ENCODE measurements around the gene NTM. TPM values are rescaled to one million over a fixed set of nuclear protein-coding genes. Genes with fewer than 3 reads are reported as not detected.

Gene NTM
- total and polyA plus RNA-seq, 2 experiments from 2014 or later = 2.2 to 4.9 TPM

DNA sequence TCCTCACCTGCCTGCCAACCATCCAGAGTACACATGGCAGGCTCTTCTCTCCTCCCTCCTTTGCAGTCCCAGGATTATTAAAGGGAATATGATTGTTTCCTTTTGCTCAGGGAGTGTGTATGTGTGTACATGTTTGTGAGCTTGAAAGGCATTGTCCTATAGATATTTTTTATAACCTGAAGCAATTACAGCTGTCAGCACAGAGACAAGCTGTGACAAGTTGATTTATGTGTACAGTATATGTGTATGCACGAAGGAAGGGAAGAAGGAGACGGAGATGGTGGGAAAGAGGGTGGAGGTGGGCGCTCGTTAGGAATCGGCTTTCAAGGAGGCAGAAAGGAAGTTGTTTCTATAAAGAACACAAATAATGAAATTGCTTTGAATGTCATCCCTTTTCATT is 537.0 kb downstream of the NTM start:
- H3K79me2 ChIP-seq = no peaks in the 10 kb centered on the region
- H3K4me1 ChIP-seq (ENCODE audit: insufficient read depth) = no peaks in the 10 kb centered on the region

DNA sequence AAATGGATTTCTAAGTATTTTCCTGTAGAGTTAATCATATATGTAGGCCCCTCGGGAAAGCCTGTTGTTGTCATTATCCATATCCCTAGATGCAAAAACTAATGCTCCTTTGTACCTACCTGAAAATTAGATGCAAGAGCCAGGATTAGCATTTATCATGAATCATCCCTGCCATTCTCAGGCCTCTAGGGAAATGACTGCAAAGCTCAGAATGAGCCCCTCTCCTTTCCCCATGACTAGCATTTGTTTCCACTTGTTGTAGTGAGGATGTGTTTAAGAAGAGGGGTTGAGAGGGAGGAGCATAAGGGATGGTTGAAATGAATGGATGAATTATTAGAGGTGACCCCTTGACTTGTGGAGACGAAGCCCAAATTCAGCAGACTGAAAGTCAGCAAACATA is 537.9 kb downstream of the NTM start:
- no peaks in the 10 kb centered on the region for H3K36me3 ChIP-seq (replicated peaks; ENCODE audit: insufficient read depth, low read depth)
- H3K4me2 ChIP-seq = no peak overlapping the region
- H2AFZ ChIP-seq = no peak overlapping the region
- no peaks in the 10 kb centered on the region for H4K20me1 ChIP-seq (ENCODE audit: insufficient read depth, poor library complexity, severe bottlenecking)
- no peaks in the 10 kb centered on the region for H3K4me1 ChIP-seq (ENCODE audit: insufficient read depth)
- WGBS (ENCODE audit: low lambda C conversion rate, missing lambda C conversion rate) = 47% methylated on average over 2 of the region's 2 CpGs
- H3K9me2 ChIP-seq (replicated peaks; ENCODE audit: insufficient read depth) = no peaks in the 10 kb centered on the region
- no peaks in the 10 kb centered on the region for H3K9me3 ChIP-seq (ENCODE audit: low read depth)
- H3K79me2 ChIP-seq = no peaks in the 10 kb centered on the region
- no peak overlapping the region for H3K4me3 ChIP-seq
- DNase-seq (ENCODE audit: low spot score) = no peak
- peaks cover 70% of the 10 kb centered on the region for H3K27me3 ChIP-seq
- no peak overlapping the region for H3K27ac ChIP-seq
- TF ChIP-seq, protein P1, sequence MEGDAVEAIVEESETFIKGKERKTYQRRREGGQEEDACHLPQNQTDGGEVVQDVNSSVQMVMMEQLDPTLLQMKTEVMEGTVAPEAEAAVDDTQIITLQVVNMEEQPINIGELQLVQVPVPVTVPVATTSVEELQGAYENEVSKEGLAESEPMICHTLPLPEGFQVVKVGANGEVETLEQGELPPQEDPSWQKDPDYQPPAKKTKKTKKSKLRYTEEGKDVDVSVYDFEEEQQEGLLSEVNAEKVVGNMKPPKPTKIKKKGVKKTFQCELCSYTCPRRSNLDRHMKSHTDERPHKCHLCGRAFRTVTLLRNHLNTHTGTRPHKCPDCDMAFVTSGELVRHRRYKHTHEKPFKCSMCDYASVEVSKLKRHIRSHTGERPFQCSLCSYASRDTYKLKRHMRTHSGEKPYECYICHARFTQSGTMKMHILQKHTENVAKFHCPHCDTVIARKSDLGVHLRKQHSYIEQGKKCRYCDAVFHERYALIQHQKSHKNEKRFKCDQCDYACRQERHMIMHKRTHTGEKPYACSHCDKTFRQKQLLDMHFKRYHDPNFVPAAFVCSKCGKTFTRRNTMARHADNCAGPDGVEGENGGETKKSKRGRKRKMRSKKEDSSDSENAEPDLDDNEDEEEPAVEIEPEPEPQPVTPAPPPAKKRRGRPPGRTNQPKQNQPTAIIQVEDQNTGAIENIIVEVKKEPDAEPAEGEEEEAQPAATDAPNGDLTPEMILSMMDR (IDR thresholded peaks at IDR 0.05; ENCODE audit: poor library complexity) = no peak
- no peak for TF ChIP-seq EZH2phosphoT487 (IDR thresholded peaks at IDR 0.05; ENCODE audit: low read depth, severe bottlenecking, unreplicated experiment)
- no peak for TF ChIP-seq EZH2 (IDR thresholded peaks at IDR 0.05; ENCODE audit: borderline replicate concordance)

More for the DNA sequence above, 537.0 kb downstream of the NTM start:
- H3K27ac ChIP-seq = no peak overlapping the region
- no peak overlapping the region for H2AFZ ChIP-seq
- no peak for DNase-seq (ENCODE audit: low spot score)
- H3K27me3 ChIP-seq = peaks cover 61% of the 10 kb centered on the region
- H3K4me2 ChIP-seq = no peak overlapping the region
- no peaks in the 10 kb centered on the region for H3K9me3 ChIP-seq (ENCODE audit: low read depth)
- H3K36me3 ChIP-seq (replicated peaks; ENCODE audit: insufficient read depth, low read depth) = no peaks in the 10 kb centered on the region
- no peaks in the 10 kb centered on the region for H3K9me2 ChIP-seq (replicated peaks; ENCODE audit: insufficient read depth)
- H3K4me3 ChIP-seq = no peak overlapping the region
- 73% methylated on average over 5 of the region's 5 CpGs for WGBS (ENCODE audit: low lambda C conversion rate, missing lambda C conversion rate)
- no peak for TF ChIP-seq EZH2phosphoT487 (IDR thresholded peaks at IDR 0.05; ENCODE audit: low read depth, severe bottlenecking, unreplicated experiment)
- no peak for TF ChIP-seq EZH2 (IDR thresholded peaks at IDR 0.05; ENCODE audit: borderline replicate concordance)
- TF ChIP-seq, protein P1 (IDR thresholded peaks at IDR 0.05; ENCODE audit: poor library complexity) = no peak
- no peaks in the 10 kb centered on the region for H4K20me1 ChIP-seq (ENCODE audit: insufficient read depth, poor library complexity, severe bottlenecking)

DNA sequence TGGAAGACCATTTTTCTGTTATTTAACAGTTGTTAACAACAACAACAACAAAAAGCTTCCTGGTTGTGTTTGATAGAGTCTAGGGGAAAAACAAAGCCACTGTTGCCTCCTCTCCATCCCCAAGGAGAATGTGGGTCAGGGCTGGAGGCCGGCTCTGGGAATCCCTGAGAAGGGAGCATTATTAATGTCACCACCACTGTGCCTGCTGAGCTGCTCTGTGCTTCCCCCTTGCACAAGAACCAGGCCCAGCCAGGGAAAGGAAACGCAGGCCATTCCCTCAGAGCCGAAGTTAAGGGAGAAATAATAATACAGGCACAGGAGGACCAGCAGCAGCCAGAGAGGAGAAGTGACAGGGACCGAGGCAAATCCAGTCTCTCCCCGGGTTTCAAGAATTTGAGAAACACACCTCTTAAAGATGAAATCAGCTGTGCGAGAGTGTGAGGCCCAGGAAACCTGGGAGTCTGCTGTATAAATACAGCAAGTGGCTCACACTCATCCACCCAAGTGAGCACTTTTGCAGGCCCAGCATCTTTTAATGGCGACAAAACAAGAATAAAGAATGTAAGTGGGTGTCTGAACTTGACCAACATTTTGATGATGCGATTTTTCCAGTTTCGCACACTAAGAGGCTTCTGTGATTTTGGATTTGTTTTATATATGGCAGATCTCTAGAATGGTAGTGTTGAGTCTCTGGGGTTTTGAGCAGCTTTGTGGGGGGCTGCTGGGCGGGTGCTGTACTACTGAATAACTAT is 539.2 kb downstream of the NTM start:
- Histone ChIP-seq H3K36me3 (replicated peaks; ENCODE audit: insufficient read depth, low read depth) (no peaks in the 10 kb centered on the region), H4K20me1 (ENCODE audit: insufficient read depth, poor library complexity, severe bottlenecking) (no peaks in the 10 kb centered on the region), H3K4me2 (peak overlapping the region; percentile 90), H2AFZ (no peak overlapping the region), H3K4me1 (ENCODE audit: insufficient read depth) (no peaks in the 10 kb centered on the region), H3K27me3 (peaks cover 76% of the 10 kb centered on the region), H3K27ac (no peak overlapping the region), H3K9me3 (ENCODE audit: low read depth) (no peaks in the 10 kb centered on the region), H3K9me2 (replicated peaks; ENCODE audit: insufficient read depth) (no peaks in the 10 kb centered on the region), H3K4me3 (no peak overlapping the region), H3K79me2 (no peaks in the 10 kb centered on the region)
- TF ChIP-seq, protein P1 (IDR thresholded peaks at IDR 0.05; ENCODE audit: poor library complexity) = no peak
- TF ChIP-seq EZH2 (IDR thresholded peaks at IDR 0.05; ENCODE audit: borderline replicate concordance) = peak; percentile 4
- no peak for DNase-seq (ENCODE audit: low spot score)
- 79% methylated on average over 10 of the region's 10 CpGs for WGBS (ENCODE audit: low lambda C conversion rate, missing lambda C conversion rate)

All from hepatocyte (in vitro differentiated cells).